SU-DHL-6 (cell line): ENCODE data around the gene PTDSS2.

Source experiments
- H2AFZ ChIP-seq: fragments of 200-600 bp; sonication (generic); 2 replicates; pipeline ENCODE4 v1.6.1; 2014; ENCODE audit warnings: low read depth, mild to moderate bottlenecking, moderate library complexity, mixed read lengths, antibody characterized with exemption, low read length; ENCODE audit not compliant: severe bottlenecking
- H3F3A ChIP-seq: fragments of 200-600 bp; shearing (Covaris generic); 2 replicates; pipeline ENCODE4 v1.6.0; 2016; ENCODE audit warnings: antibody characterized with exemption, mild to moderate bottlenecking; ENCODE audit not compliant: insufficient read depth
- H3K27ac ChIP-seq: fragments of 200-600 bp; sonication (generic); 2 replicates; pipeline ENCODE4 v1.5.1; 2016; ENCODE audit warnings: low read depth, mild to moderate bottlenecking, low read length, moderate library complexity, mixed read lengths
- H3K27me3 ChIP-seq: fragments of 200-600 bp; sonication (generic), shearing (Covaris generic); 2 replicates; pipeline ENCODE4 v1.6.0; 2014; ENCODE audit warnings: mild to moderate bottlenecking, low read length
- H3K36me3 ChIP-seq: fragments of 200-600 bp; sonication (generic); 2 replicates; pipeline ENCODE4 v1.6.1; 2014; ENCODE audit warnings: mild to moderate bottlenecking, low read length, mixed read lengths
- H3K4me2 ChIP-seq: fragments of 300-600, 200-600 bp; shearing (Covaris generic), sonication (generic); 2 replicates; pipeline ENCODE4 v1.6.0; 2014; ENCODE audit warnings: low read length, low read depth, mild to moderate bottlenecking; ENCODE audit not compliant: poor library complexity, severe bottlenecking
- H3K4me3 ChIP-seq: fragments of 200-600 bp; sonication (generic); 2 replicates; pipeline ENCODE4 v1.5.1; 2014; ENCODE audit warnings: antibody characterized with exemption, low read length, mild to moderate bottlenecking, mixed read lengths; ENCODE audit not compliant: insufficient read depth, poor library complexity, severe bottlenecking
- H3K79me2 ChIP-seq: fragments of 200-600 bp; sonication (generic); 2 replicates; pipeline ENCODE4 v1.6.1; 2014; ENCODE audit warnings: mild to moderate bottlenecking, low read length, moderate library complexity; ENCODE audit not compliant: insufficient read depth
- H3K9ac ChIP-seq: fragments of 200-600 bp; sonication (generic); 2 replicates; pipeline ENCODE4 v1.7.0; 2014; ENCODE audit warnings: mild to moderate bottlenecking, low read length
- H3K9me2 ChIP-seq: fragments of 200-600 bp; sonication (generic); replicated peaks from 2 replicates; pipeline ENCODE4 v1.6.1; 2014; ENCODE audit warnings: low read length; ENCODE audit not compliant: insufficient read depth
- H3K9me3 ChIP-seq: fragments of 200-600 bp; sonication (generic); 2 replicates; pipeline ENCODE4 v1.6.1; 2014; ENCODE audit warnings: low read length, mixed read lengths; ENCODE audit not compliant: insufficient read depth
- H4K20me1 ChIP-seq: fragments of 200-600 bp; sonication (generic); 2 replicates; pipeline ENCODE4 v1.6.1; 2014; ENCODE audit warnings: low read depth, mild to moderate bottlenecking, antibody characterized with exemption, low read length, moderate library complexity, mixed read lengths
- EZH2phosphoT487 ChIP-seq: fragments of 200-600 bp; sonication (generic), shearing (Covaris generic); conservative IDR thresholded peaks from 2 replicates; pipeline ENCODE4 v1.6.1; 2018; ENCODE audit warnings: mild to moderate bottlenecking, antibody characterized with exemption, low read length, moderate library complexity, mixed read lengths
- TF ChIP-seq, protein P1 (sequence below): fragments of 200-600 bp; sonication (generic); IDR thresholded peaks from one replicate; pipeline ENCODE4 v1.5.1; 2017; ENCODE audit warnings: antibody characterized with exemption, mild to moderate bottlenecking, low read length, moderate library complexity; ENCODE audit not compliant: insufficient read depth, poor library complexity, severe bottlenecking

Gene PTDSS2

GRCh38 chr11:487571-488021, 37.5 kb downstream of the PTDSS2 start:
- Histone ChIP-seq H3K36me3 (no peaks in the 10 kb centered on the region), H4K20me1 (no peaks in the 10 kb centered on the region)

GRCh38 chr11:488062-488461, 38.0 kb downstream of the PTDSS2 start:
- no peaks in the 10 kb centered on the region for H3K9me3 ChIP-seq
- no peaks in the 10 kb centered on the region for H4K20me1 ChIP-seq

More at GRCh38 chr11:487571-488021, 37.5 kb downstream of the PTDSS2 start:
- no peak overlapping the region for H3K4me2 ChIP-seq
- no peaks in the 10 kb centered on the region for H3K79me2 ChIP-seq
- no peaks in the 10 kb centered on the region for H3K9me2 ChIP-seq
- no peak overlapping the region for H2AFZ ChIP-seq
- no peaks in the 10 kb centered on the region for H3F3A ChIP-seq
- TF ChIP-seq, protein P1, sequence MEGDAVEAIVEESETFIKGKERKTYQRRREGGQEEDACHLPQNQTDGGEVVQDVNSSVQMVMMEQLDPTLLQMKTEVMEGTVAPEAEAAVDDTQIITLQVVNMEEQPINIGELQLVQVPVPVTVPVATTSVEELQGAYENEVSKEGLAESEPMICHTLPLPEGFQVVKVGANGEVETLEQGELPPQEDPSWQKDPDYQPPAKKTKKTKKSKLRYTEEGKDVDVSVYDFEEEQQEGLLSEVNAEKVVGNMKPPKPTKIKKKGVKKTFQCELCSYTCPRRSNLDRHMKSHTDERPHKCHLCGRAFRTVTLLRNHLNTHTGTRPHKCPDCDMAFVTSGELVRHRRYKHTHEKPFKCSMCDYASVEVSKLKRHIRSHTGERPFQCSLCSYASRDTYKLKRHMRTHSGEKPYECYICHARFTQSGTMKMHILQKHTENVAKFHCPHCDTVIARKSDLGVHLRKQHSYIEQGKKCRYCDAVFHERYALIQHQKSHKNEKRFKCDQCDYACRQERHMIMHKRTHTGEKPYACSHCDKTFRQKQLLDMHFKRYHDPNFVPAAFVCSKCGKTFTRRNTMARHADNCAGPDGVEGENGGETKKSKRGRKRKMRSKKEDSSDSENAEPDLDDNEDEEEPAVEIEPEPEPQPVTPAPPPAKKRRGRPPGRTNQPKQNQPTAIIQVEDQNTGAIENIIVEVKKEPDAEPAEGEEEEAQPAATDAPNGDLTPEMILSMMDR: no peak
- no peak for TF ChIP-seq EZH2phosphoT487
- H3K9me3 ChIP-seq: no peaks in the 10 kb centered on the region
- no peak overlapping the region for H3K4me3 ChIP-seq
- no peaks in the 10 kb centered on the region for H3K27me3 ChIP-seq
- no peak overlapping the region for H3K9ac ChIP-seq
- H3K27ac ChIP-seq: no peak overlapping the region

GRCh38 chr11:488579-488978, 38.5 kb downstream of the PTDSS2 start:
- Histone ChIP-seq H4K20me1 (no peaks in the 10 kb centered on the region), H3K9me2 (no peaks in the 10 kb centered on the region), H3K27ac (no peak overlapping the region), H3K4me3 (no peak overlapping the region), H3K4me2 (no peak overlapping the region), H3F3A (no peaks in the 10 kb centered on the region), H3K9me3 (no peaks in the 10 kb centered on the region), H3K79me2 (no peaks in the 10 kb centered on the region), H3K27me3 (no peaks in the 10 kb centered on the region), H3K9ac (no peak overlapping the region), H2AFZ (no peak overlapping the region), H3K36me3 (no peaks in the 10 kb centered on the region)
- TF ChIP-seq EZH2phosphoT487: no peak
- TF ChIP-seq, protein P1: no peak

More at GRCh38 chr11:488062-488461, 38.0 kb downstream of the PTDSS2 start:
- no peaks in the 10 kb centered on the region for H3K27me3 ChIP-seq
- TF ChIP-seq, protein P1: no peak
- no peak for TF ChIP-seq EZH2phosphoT487
- no peaks in the 10 kb centered on the region for H3K36me3 ChIP-seq
- H2AFZ ChIP-seq: no peak overlapping the region
- H3K9ac ChIP-seq: no peak overlapping the region
- no peaks in the 10 kb centered on the region for H3K79me2 ChIP-seq
- no peaks in the 10 kb centered on the region for H3K9me2 ChIP-seq
- no peak overlapping the region for H3K4me2 ChIP-seq
- no peak overlapping the region for H3K4me3 ChIP-seq
- H3K27ac ChIP-seq: no peak overlapping the region
- no peaks in the 10 kb centered on the region for H3F3A ChIP-seq
